Fibroblast of lung (primary cell): ENCODE measurements around the gene SIPA1.

Source experiments
- CTCF ChIP-seq, 2 donors: IDR thresholded peaks in 1 of 2; conservative IDR thresholded peaks in 1 of 2; 1 replicate in 1 of 2; 2 replicates in 1 of 2; pipeline ENCODE4 v1.5.1; 2011 to 2012; ENCODE audit warnings: low read length in 2 of 2, control low read depth in 1 of 2, inconsistent platforms in 1 of 2, low read depth in 1 of 2, mild to moderate bottlenecking in 1 of 2
- EZH2 ChIP-seq: IDR thresholded peaks from 2 replicates; pipeline ENCODE4 v1.5.1; 2012; ENCODE audit warnings: low read length, control low read depth, mild to moderate bottlenecking; ENCODE audit errors: missing control alignments

GRCh38 chr11:65653229-65654225 is 15.6 kb downstream of the SIPA1 start:
- TF ChIP-seq CTCF (conservative IDR thresholded peaks at IDR 0.05 in 1 of 2, IDR thresholded peaks at IDR 0.05 in 1 of 2; ENCODE audit: low read depth in 1 of 2, low read length in 2 of 2), result no peak
- no peak for TF ChIP-seq EZH2
